MM.1S (cell line): ENCODE measurements around the gene KCNE3.

Experiments
- DNase-seq: peaks from one replicate; pipeline ENCODE4 v3.0.0-alpha.2; 2015
- H2AFZ ChIP-seq: fragments of 300-600 bp; sonication (generic); 2 replicates; pipeline ENCODE4 v1.6.0; 2016; ENCODE audit warnings: antibody characterized with exemption, low read length
- H3F3A ChIP-seq: fragments of 300-600 bp; sonication (generic); 2 replicates; pipeline ENCODE4 v1.6.1; 2016; ENCODE audit warnings: mild to moderate bottlenecking, antibody characterized with exemption, low read length, moderate library complexity, mixed read lengths; ENCODE audit not compliant: insufficient read depth
- H3K27ac ChIP-seq: fragments of 300-600 bp; sonication (generic); 2 replicates; pipeline ENCODE4 v1.5.1; 2016; ENCODE audit warnings: mild to moderate bottlenecking, low read length
- H3K27me3 ChIP-seq: fragments of 300-600 bp; sonication (generic); replicated peaks from 2 replicates; pipeline ENCODE4 v1.6.0; 2016; ENCODE audit warnings: low read length; ENCODE audit not compliant: insufficient read depth
- H3K36me3 ChIP-seq: fragments of 300-600 bp; sonication (generic); replicated peaks from 2 replicates; pipeline ENCODE4 v1.6.1; 2016; ENCODE audit warnings: mild to moderate bottlenecking, low read length, mixed read lengths; ENCODE audit not compliant: insufficient read depth
- H3K4me1 ChIP-seq: fragments of 300-600 bp; sonication (generic); 2 replicates; pipeline ENCODE4 v1.6.1; 2016; ENCODE audit warnings: low read length, mixed read lengths
- H3K4me2 ChIP-seq: fragments of 300-600 bp; sonication (generic); 2 replicates; pipeline ENCODE4 v1.6.0; 2016; ENCODE audit warnings: low read depth, low read length
- H3K4me3 ChIP-seq: fragments of 300-600 bp; sonication (generic); 2 replicates; pipeline ENCODE4 v1.5.1; 2016; ENCODE audit warnings: low read length, mixed read lengths
- H3K79me2 ChIP-seq: fragments of 300-600 bp; sonication (generic); 2 replicates; pipeline ENCODE4 v1.6.1; 2016; ENCODE audit warnings: mixed run types, low read length, mixed read lengths
- H3K9ac ChIP-seq: fragments of 300-600 bp; sonication (generic); 2 replicates; pipeline ENCODE4 v1.6.1; 2016; ENCODE audit warnings: low read length, mixed read lengths
- H3K9me2 ChIP-seq: fragments of 300-600 bp; sonication (generic); replicated peaks from 2 replicates; pipeline ENCODE4 v1.6.1; 2016; ENCODE audit warnings: mild to moderate bottlenecking, low read length, mixed read lengths; ENCODE audit not compliant: insufficient read depth
- H3K9me3 ChIP-seq: fragments of 300-600 bp; sonication (generic); replicated peaks from 2 replicates; pipeline ENCODE4 v1.6.1; 2016; ENCODE audit warnings: mild to moderate bottlenecking, low read length, mixed read lengths; ENCODE audit not compliant: insufficient read depth
- H4K20me1 ChIP-seq: fragments of 300-600 bp; sonication (generic); 2 replicates; pipeline ENCODE4 v1.6.1; 2016; ENCODE audit warnings: mild to moderate bottlenecking, low read length, moderate library complexity, mixed read lengths; ENCODE audit not compliant: insufficient read depth
- CTCF ChIP-seq: fragments of 300-600 bp; sonication (generic); IDR thresholded peaks from 2 replicates; pipeline ENCODE4 v1.5.1; 2016; ENCODE audit warnings: antibody characterized with exemption, low read length, mixed read lengths
- EZH2 ChIP-seq: fragments of 300-600 bp; sonication (generic); optimal IDR thresholded peaks from 2 replicates; pipeline ENCODE3; 2017; ENCODE audit warnings: low read depth, mild to moderate bottlenecking, antibody characterized with exemption, low read length, mixed read lengths
- EZH2phosphoT487 ChIP-seq: fragments of 300-600 bp; sonication (generic); IDR thresholded peaks from 2 replicates; pipeline ENCODE4 v1.6.1; 2018; ENCODE audit warnings: antibody characterized with exemption, low read length

KCNE3 gene

GRCh38 chr11:74459584-74459983 is 7.8 kb downstream of the KCNE3 start:
- Histone ChIP-seq H3F3A (no peaks in the 10 kb centered on the region), H3K9me2 (no peaks in the 10 kb centered on the region), H3K27me3 (no peaks in the 10 kb centered on the region), H2AFZ (no peak overlapping the region), H3K79me2 (no peaks in the 10 kb centered on the region), H3K9ac (no peak overlapping the region), H3K4me1 (no peaks in the 10 kb centered on the region), H3K4me2 (no peak overlapping the region), H3K9me3 (no peaks in the 10 kb centered on the region), H4K20me1 (no peaks in the 10 kb centered on the region), H3K4me3 (no peak overlapping the region), H3K36me3 (no peaks in the 10 kb centered on the region), H3K27ac (no peak overlapping the region)
- no peak for DNase-seq
- TF ChIP-seq EZH2 (no peak), EZH2phosphoT487 (no peak), CTCF (no peak)

GRCh38 chr11:74457356-74457755 is 10.0 kb downstream of the KCNE3 start:
- Histone ChIP-seq H3K4me1 (no peaks in the 10 kb centered on the region), H3K4me2 (no peak overlapping the region), H3K27ac (no peak overlapping the region), H3K9me3 (no peaks in the 10 kb centered on the region), H3K36me3 (no peaks in the 10 kb centered on the region), H3K27me3 (no peaks in the 10 kb centered on the region), H3K9ac (no peak overlapping the region), H3K79me2 (no peaks in the 10 kb centered on the region), H3K9me2 (no peaks in the 10 kb centered on the region), H3F3A (no peaks in the 10 kb centered on the region), H3K4me3 (no peak overlapping the region), H2AFZ (no peak overlapping the region), H4K20me1 (no peaks in the 10 kb centered on the region)
- TF ChIP-seq EZH2phosphoT487 (no peak), EZH2 (no peak), CTCF (no peak)
- no peak for DNase-seq

GRCh38 chr11:74453373-74453975 is 13.9 kb downstream of the KCNE3 start:
- Histone ChIP-seq H2AFZ (no peak overlapping the region), H4K20me1 (no peaks in the 10 kb centered on the region), H3K9ac (no peak overlapping the region), H3K27me3 (no peaks in the 10 kb centered on the region), H3K79me2 (no peaks in the 10 kb centered on the region), H3K36me3 (no peaks in the 10 kb centered on the region), H3K4me3 (no peak overlapping the region), H3K9me3 (no peaks in the 10 kb centered on the region), H3F3A (no peaks in the 10 kb centered on the region), H3K4me2 (no peak overlapping the region), H3K9me2 (no peaks in the 10 kb centered on the region), H3K4me1 (no peaks in the 10 kb centered on the region), H3K27ac (no peak overlapping the region)
- DNase-seq, result peak; percentile 62
- no peak for TF ChIP-seq EZH2
- TF ChIP-seq EZH2phosphoT487, result no peak
- peak; percentile 80 for TF ChIP-seq CTCF
